ENCODE data around the gene AFF3. TPM values are rescaled to one million over a fixed set of nuclear protein-coding genes. Genes with fewer than 3 reads are reported as not detected.
A peak's percentile ranks its signal among the peaks of the same experiment; 100 is the strongest.

Gene AFF3
- total and polyA plus RNA-seq, 2 of the 4 experiments (the other 2 are of a cell fraction), result 12.9 to 14.3 TPM

DNA sequence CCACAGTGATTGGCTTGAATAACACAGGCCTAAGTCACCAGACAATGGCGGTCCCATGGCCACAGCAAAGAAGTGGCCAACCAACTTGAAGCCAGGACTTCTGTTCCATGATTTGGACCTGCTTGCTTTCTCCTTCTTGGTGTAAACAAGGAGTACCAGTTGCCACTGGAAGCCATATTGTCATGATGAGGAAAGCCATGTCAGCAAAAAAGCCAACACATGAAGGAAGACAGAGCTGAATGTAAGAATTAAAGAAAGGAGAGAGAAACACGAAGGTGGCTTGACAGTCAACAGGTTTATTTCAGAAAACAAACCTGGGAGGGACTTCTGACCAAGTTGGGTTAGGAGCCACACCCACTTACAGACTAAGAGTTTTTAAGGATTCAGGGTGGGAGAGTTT lies 620.2 kb downstream of the AFF3 start:
- H3K4me2 ChIP-seq (ENCODE audit: low read depth, low read length), result no peak overlapping the region
- no peaks in the 10 kb centered on the region for H4K20me1 ChIP-seq (ENCODE audit: insufficient read depth, low read length)
- BruUV-seq (replicated peaks), result no TSS peak
- ATAC-seq (ENCODE audit: low read depth) (no peak), DNase-seq (no peak)
- no peak overlapping the region for H2BK5ac ChIP-seq (ENCODE audit: low read depth, low read length, poor library complexity, severe bottlenecking)
- H4K91ac ChIP-seq (ENCODE audit: insufficient read depth, low read depth, low read length), result no peak overlapping the region
- H3K18ac ChIP-seq (ENCODE audit: low read depth, low read length), result no peak overlapping the region
- no peak overlapping the region for H3K9ac ChIP-seq (ENCODE audit: low read depth, low read length)
- in situ Hi-C loops (cut with MboI; ENCODE audit: low sequenced_read_pairs), result loop anchor here (25.0 kb wide), 1 partner anchor 885 kb away; no protein-coding TSS in a partner anchor
- H3K36me3 ChIP-seq (ENCODE audit: control insufficient read depth, insufficient read depth, low read length), result no peaks in the 10 kb centered on the region
- 80% methylated on average over 1 of the region's 2 CpGs; no CpG with 5 or more reads in 1 of the 2 experiments for WGBS, 2 experiments (ENCODE audit: extremely low coverage in 2 of 2, insufficient read length in 1 of 2)
- H3K4me3 ChIP-seq (ENCODE audit: insufficient read depth, low read depth, low read length), result no peak overlapping the region
- H4K5ac ChIP-seq (ENCODE audit: low read depth, low read length), result no peak overlapping the region
- dilution Hi-C loops (cut with HindIII; ENCODE audit: low sequenced_read_pairs, unreplicated experiment), result no loop called here
- H3K56ac ChIP-seq (ENCODE audit: extremely low read depth, insufficient read depth, low read length), result no peak overlapping the region
- no peak overlapping the region for H2BK15ac ChIP-seq (ENCODE audit: low read depth, low read length)
- no peak overlapping the region for H2BK120ac ChIP-seq (ENCODE audit: low read depth, low read length)
- H2BK20ac ChIP-seq (ENCODE audit: low read depth, low read length), result no peak overlapping the region
- H3K4ac ChIP-seq (ENCODE audit: low read depth, low read length), result no peak overlapping the region
- no peak overlapping the region for H3K27ac ChIP-seq (ENCODE audit: insufficient read depth, low read length)
- H3K4me1 ChIP-seq (ENCODE audit: control insufficient read depth, insufficient read depth, low read length), result no peaks in the 10 kb centered on the region
- POLR2A ChIA-PET (ENCODE audit: unreplicated experiment), result no interaction called here
- CTCF ChIA-PET, result interaction anchor here (0.7 kb wide), 1 partner anchor 123 kb away, joined by 3 read pairs; no protein-coding TSS in a partner anchor
- H3K27me3 ChIP-seq (ENCODE audit: control insufficient read depth, insufficient read depth, low read length), result peaks cover 28% of the 10 kb centered on the region
- H4K8ac ChIP-seq (ENCODE audit: low read depth in 2 of 2, low read length in 2 of 2), result no peak overlapping the region
- H2AK9ac ChIP-seq (replicated peaks; ENCODE audit: low read depth, low read length, poor library complexity), result peak overlapping the region; percentile 70
- no peak overlapping the region for H2AFZ ChIP-seq (replicated peaks; ENCODE audit: low read length, poor library complexity)
- H3K14ac ChIP-seq (replicated peaks; ENCODE audit: low read depth, low read length), result no peak overlapping the region
- TF ChIP-seq POLR2A (IDR thresholded peaks at IDR 0.05; ENCODE audit: low read depth, low read length) (no peak), MAFK (IDR thresholded peaks at IDR 0.05; ENCODE audit: low read depth, low read length) (peak; percentile 92)
- no peaks in the 10 kb centered on the region for H3K79me1 ChIP-seq (ENCODE audit: low read depth in 1 of 2, low read length in 2 of 2)
- no peak overlapping the region for H3K23ac ChIP-seq (ENCODE audit: low read depth, low read length)
- no peaks in the 10 kb centered on the region for H3K9me1 ChIP-seq (ENCODE audit: insufficient read depth, low read length)
- intact Hi-C loops (cut with micrococcal nuclease), result no loop called here
- no peak overlapping the region for H2AK5ac ChIP-seq (ENCODE audit: low read depth, low read length)
- no peaks in the 10 kb centered on the region; the same call in 1 of the 2 replicates for H3K9me3 ChIP-seq (ENCODE audit: control insufficient read depth, insufficient read depth, low read length)

Data from IMR-90 (cell line).